ENCODE measurements around the gene S100A14. TPM values are rescaled to one million over a fixed set of nuclear protein-coding genes. Genes with fewer than 3 reads are reported as not detected.
"Not testable (repeated sequence)": the region's sequence is repeated elsewhere in the genome, so short reads cannot be mapped to it uniquely, and the experiment has no call there.

S100A14 gene
- total RNA-seq, 1 donor from 2014 or later, result 40.9 TPM

- DNase-seq, result no peak
Measured at GRCh38 chr1:153586347-153586746, 29.8 kb downstream of the S100A14 start.

GRCh38 chr1:153585006-153585405 lies 31.1 kb downstream of the S100A14 start:
- no peak for DNase-seq

- DNase-seq, result no peak
Measured at GRCh38 chr1:153583976-153584375, 32.1 kb downstream of the S100A14 start.

GRCh38 chr1:153583514-153583913 lies 32.6 kb downstream of the S100A14 start:
- not testable (repeated sequence) for DNase-seq

- DNase-seq, result not testable (repeated sequence)
Measured at GRCh38 chr1:153582836-153583235, 33.3 kb downstream of the S100A14 start.

- DNase-seq, result no peak
Measured at GRCh38 chr1:153578936-153579335, 37.2 kb downstream of the S100A14 start.

- no peak for DNase-seq
Measured at GRCh38 chr1:153578490-153578889, 37.6 kb downstream of the S100A14 start.

GRCh38 chr1:153577624-153578051 lies 38.5 kb downstream of the S100A14 start:
- no peak for DNase-seq

- no peak for DNase-seq
Measured at GRCh38 chr1:153577138-153577537, 39.0 kb downstream of the S100A14 start.

GRCh38 chr1:153575497-153575896 lies 40.6 kb downstream of the S100A14 start:
- DNase-seq, result not testable (repeated sequence)

- not testable (repeated sequence) for DNase-seq
Measured at GRCh38 chr1:153575081-153575491, 41.0 kb downstream of the S100A14 start.

- no peak for DNase-seq
Measured at GRCh38 chr1:153573351-153573750, 42.8 kb downstream of the S100A14 start.

GRCh38 chr1:153572569-153573015 lies 43.5 kb downstream of the S100A14 start:
- peak; percentile 84 for DNase-seq

- DNase-seq, result no peak
Measured at GRCh38 chr1:153571706-153572105, 44.4 kb downstream of the S100A14 start.

GRCh38 chr1:153570874-153571273 lies 45.3 kb downstream of the S100A14 start:
- DNase-seq, result no peak

GRCh38 chr1:153569465-153569864 lies 46.7 kb downstream of the S100A14 start:
- DNase-seq, result no peak

GRCh38 chr1:153568367-153569099 lies 47.6 kb downstream of the S100A14 start:
- peak; percentile 95 for DNase-seq

GRCh38 chr1:153567621-153568366 lies 48.3 kb downstream of the S100A14 start:
- DNase-seq, result no peak

- DNase-seq, result peak; percentile 97
Measured at GRCh38 chr1:153566414-153567371, 49.4 kb downstream of the S100A14 start.

- peak; percentile 68 for DNase-seq
Measured at GRCh38 chr1:153565529-153566374, 50.4 kb downstream of the S100A14 start, which contains the start of gene S100A2. Gene S100A2 (minus strand): TSS chr1:153565844. CDS start chr1:153563877, 1,967 bp downstream.

Data from tongue (tissue), 2 donors.